ENCODE results near the gene FOXL2NB.
A peak's percentile ranks its signal among the peaks of the same experiment; 100 is the strongest.

The FOXL2NB gene

GRCh38 chr3:138945709-138946662, 1.0 kb upstream of the FOXL2NB start:
- Histone ChIP-seq H3K4me1 (ENCODE audit: control insufficient read depth in 2 of 2, insufficient read depth in 2 of 2, low read length in 2 of 2) (peaks cover 8 to 21% of the 10 kb centered on the region in 2 donors), H3K4me3 (ENCODE audit: low read length in 2 of 2) (peak overlapping the region; percentile 31 to 37), H3K27ac (ENCODE audit: low read depth in 2 of 2, low read length in 2 of 2) (no peak overlapping the region)

DNA sequence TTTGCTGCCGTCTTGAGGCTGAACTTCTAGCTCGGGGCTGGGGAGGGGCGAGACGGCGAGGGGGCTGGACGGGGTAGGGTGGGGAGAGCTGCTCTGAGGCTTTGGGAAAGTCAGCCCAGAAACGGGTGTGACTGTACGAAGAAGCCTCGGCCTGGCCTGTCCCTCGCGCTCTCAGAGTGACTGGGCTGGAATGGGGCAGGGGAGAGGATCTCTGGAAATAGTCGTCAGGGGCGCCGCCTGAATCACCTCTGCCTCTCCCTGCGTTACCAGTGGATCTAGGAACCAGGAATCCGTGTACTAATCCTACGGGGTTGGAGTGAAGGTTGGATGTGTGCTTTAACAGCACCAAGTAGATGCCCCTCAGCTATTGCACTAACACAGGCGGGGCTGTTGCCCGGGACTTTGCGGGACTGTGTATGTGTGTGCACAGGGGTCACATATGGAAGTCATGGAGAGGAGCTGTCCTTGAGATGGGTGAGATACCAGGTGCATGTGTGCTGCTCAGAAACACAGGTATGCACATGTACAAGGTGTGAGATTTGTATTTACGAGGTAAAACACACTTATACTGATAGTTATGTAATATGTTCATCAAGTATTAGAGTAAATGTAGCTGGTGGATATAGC, 591 bp downstream of the FOXL2NB start:
- no peak overlapping the region for H3K9ac ChIP-seq (ENCODE audit: low read depth in 1 of 2, low read length in 2 of 2)
- H3K4me3 ChIP-seq (ENCODE audit: low read length in 2 of 2) = peak overlapping the region in 1 of 2 donors; percentile 8
- peaks cover 8 to 21% of the 10 kb centered on the region in 2 donors for H3K4me1 ChIP-seq (ENCODE audit: control insufficient read depth in 2 of 2, insufficient read depth in 2 of 2, low read length in 2 of 2)
- H3K9me3 ChIP-seq (ENCODE audit: control insufficient read depth in 2 of 2, low read length in 2 of 2) = no peaks in the 10 kb centered on the region
- H3K27ac ChIP-seq (ENCODE audit: low read depth in 2 of 2, low read length in 2 of 2) = no peak overlapping the region
- H3K27me3 ChIP-seq (ENCODE audit: control insufficient read depth in 2 of 2, insufficient read depth in 2 of 2, low read length in 2 of 2) = peaks cover 67 to 89% of the 10 kb centered on the region in 2 donors
- no peaks in the 10 kb centered on the region for H3K36me3 ChIP-seq (ENCODE audit: control insufficient read depth in 2 of 2, insufficient read depth in 2 of 2, low read length in 2 of 2)

More at GRCh38 chr3:138945709-138946662, 1.0 kb upstream of the FOXL2NB start:
- H3K27me3 ChIP-seq (ENCODE audit: control insufficient read depth in 2 of 2, insufficient read depth in 2 of 2, low read length in 2 of 2) = peaks cover 75 to 93% of the 10 kb centered on the region in 2 donors
- H3K9ac ChIP-seq (ENCODE audit: low read depth in 1 of 2, low read length in 2 of 2) = no peak overlapping the region
- no peaks in the 10 kb centered on the region for H3K36me3 ChIP-seq (ENCODE audit: control insufficient read depth in 2 of 2, insufficient read depth in 2 of 2, low read length in 2 of 2)
- H3K9me3 ChIP-seq (ENCODE audit: control insufficient read depth in 2 of 2, low read length in 2 of 2) = no peaks in the 10 kb centered on the region

- Histone ChIP-seq H3K9ac (ENCODE audit: low read depth in 1 of 2, low read length in 2 of 2) (no peak overlapping the region), H3K4me3 (ENCODE audit: low read length in 2 of 2) (no peak overlapping the region), H3K27ac (ENCODE audit: low read depth in 2 of 2, low read length in 2 of 2) (no peak overlapping the region), H3K9me3 (ENCODE audit: control insufficient read depth in 2 of 2, low read length in 2 of 2) (no peaks in the 10 kb centered on the region), H3K27me3 (ENCODE audit: control insufficient read depth in 2 of 2, insufficient read depth in 2 of 2, low read length in 2 of 2) (peaks cover 63 to 81% of the 10 kb centered on the region in 2 donors), H3K36me3 (ENCODE audit: control insufficient read depth in 2 of 2, insufficient read depth in 2 of 2, low read length in 2 of 2) (no peaks in the 10 kb centered on the region), H3K4me1 (ENCODE audit: control insufficient read depth in 2 of 2, insufficient read depth in 2 of 2, low read length in 2 of 2) (peaks cover 8 to 21% of the 10 kb centered on the region in 2 donors)
Observed at GRCh38 chr3:138948371-138949001, 1.5 kb downstream of the FOXL2NB start.

GRCh38 chr3:138949002-138949418, 2.0 kb downstream of the FOXL2NB start:
- Histone ChIP-seq H3K9me3 (ENCODE audit: control insufficient read depth in 2 of 2, low read length in 2 of 2) (no peaks in the 10 kb centered on the region), H3K27me3 (ENCODE audit: control insufficient read depth in 2 of 2, insufficient read depth in 2 of 2, low read length in 2 of 2) (peaks cover 58 to 76% of the 10 kb centered on the region in 2 donors), H3K4me1 (ENCODE audit: control insufficient read depth in 2 of 2, insufficient read depth in 2 of 2, low read length in 2 of 2) (peaks cover 8 to 21% of the 10 kb centered on the region in 2 donors), H3K4me3 (ENCODE audit: low read length in 2 of 2) (no peak overlapping the region), H3K9ac (ENCODE audit: low read depth in 1 of 2, low read length in 2 of 2) (no peak overlapping the region), H3K27ac (ENCODE audit: low read depth in 2 of 2, low read length in 2 of 2) (no peak overlapping the region), H3K36me3 (ENCODE audit: control insufficient read depth in 2 of 2, insufficient read depth in 2 of 2, low read length in 2 of 2) (no peaks in the 10 kb centered on the region)

DNA sequence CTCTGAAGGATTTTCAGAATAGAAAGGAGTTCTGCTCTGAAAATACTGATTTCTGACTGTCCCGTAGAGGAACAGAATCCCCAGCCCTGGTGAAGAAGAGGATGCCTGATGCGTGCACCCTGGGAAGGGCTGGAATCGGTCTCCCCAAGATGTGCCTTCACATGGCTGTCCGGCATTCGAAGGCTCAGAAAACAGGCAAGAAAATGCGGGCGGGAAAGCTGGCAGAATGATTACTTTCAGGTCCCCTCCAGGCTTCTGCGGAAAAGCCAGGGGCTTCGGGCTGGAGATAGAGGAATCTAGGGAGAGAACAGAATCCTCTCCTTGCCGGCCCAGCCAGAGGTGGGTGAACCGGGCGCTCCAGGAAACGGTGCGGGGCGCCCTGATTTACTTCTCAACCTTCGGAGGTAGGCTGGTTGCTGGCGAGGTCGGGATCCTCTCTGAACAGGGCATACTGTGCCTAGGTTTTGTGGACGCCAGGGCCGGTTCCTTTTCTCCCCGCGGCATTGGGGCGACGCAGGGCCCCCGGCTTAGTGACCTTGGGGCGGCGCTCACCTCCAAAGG, 2.5 kb downstream of the FOXL2NB start:
- H3K9ac ChIP-seq (ENCODE audit: low read depth in 1 of 2, low read length in 2 of 2) = no peak overlapping the region
- H3K27me3 ChIP-seq (ENCODE audit: control insufficient read depth in 2 of 2, insufficient read depth in 2 of 2, low read length in 2 of 2) = peaks cover 54 to 71% of the 10 kb centered on the region in 2 donors
- no peak overlapping the region for H3K27ac ChIP-seq (ENCODE audit: low read depth in 2 of 2, low read length in 2 of 2)
- peaks cover 8 to 21% of the 10 kb centered on the region in 2 donors for H3K4me1 ChIP-seq (ENCODE audit: control insufficient read depth in 2 of 2, insufficient read depth in 2 of 2, low read length in 2 of 2)
- no peaks in the 10 kb centered on the region for H3K9me3 ChIP-seq (ENCODE audit: control insufficient read depth in 2 of 2, low read length in 2 of 2)
- no peaks in the 10 kb centered on the region for H3K36me3 ChIP-seq (ENCODE audit: control insufficient read depth in 2 of 2, insufficient read depth in 2 of 2, low read length in 2 of 2)
- peak overlapping the region in 1 of 2 donors; percentile 33 for H3K4me3 ChIP-seq (ENCODE audit: low read length in 2 of 2)

GRCh38 chr3:138950006-138950644, 3.1 kb downstream of the FOXL2NB start:
- Histone ChIP-seq H3K4me3 (ENCODE audit: low read length in 2 of 2) (peak overlapping the region in 1 of 2 donors; percentile 33), H3K36me3 (ENCODE audit: control insufficient read depth in 2 of 2, insufficient read depth in 2 of 2, low read length in 2 of 2) (no peaks in the 10 kb centered on the region), H3K27me3 (ENCODE audit: control insufficient read depth in 2 of 2, insufficient read depth in 2 of 2, low read length in 2 of 2) (peaks cover 55 to 68% of the 10 kb centered on the region in 2 donors), H3K9ac (ENCODE audit: low read depth in 1 of 2, low read length in 2 of 2) (no peak overlapping the region), H3K27ac (ENCODE audit: low read depth in 2 of 2, low read length in 2 of 2) (no peak overlapping the region), H3K4me1 (ENCODE audit: control insufficient read depth in 2 of 2, insufficient read depth in 2 of 2, low read length in 2 of 2) (peaks cover 8 to 17% of the 10 kb centered on the region in 2 donors), H3K9me3 (ENCODE audit: control insufficient read depth in 2 of 2, low read length in 2 of 2) (no peaks in the 10 kb centered on the region)

GRCh38 chr3:138950701-138951100, 3.7 kb downstream of the FOXL2NB start:
- H3K27me3 ChIP-seq (ENCODE audit: control insufficient read depth in 2 of 2, insufficient read depth in 2 of 2, low read length in 2 of 2) = peaks cover 52 to 65% of the 10 kb centered on the region in 2 donors
- H3K4me3 ChIP-seq (ENCODE audit: low read length in 2 of 2) = no peak overlapping the region
- H3K36me3 ChIP-seq (ENCODE audit: control insufficient read depth in 2 of 2, insufficient read depth in 2 of 2, low read length in 2 of 2) = no peaks in the 10 kb centered on the region
- H3K9me3 ChIP-seq (ENCODE audit: control insufficient read depth in 2 of 2, low read length in 2 of 2) = no peaks in the 10 kb centered on the region
- no peak overlapping the region for H3K27ac ChIP-seq (ENCODE audit: low read depth in 2 of 2, low read length in 2 of 2)
- peaks cover 8 to 14% of the 10 kb centered on the region in 2 donors for H3K4me1 ChIP-seq (ENCODE audit: control insufficient read depth in 2 of 2, insufficient read depth in 2 of 2, low read length in 2 of 2)
- H3K9ac ChIP-seq (ENCODE audit: low read depth in 1 of 2, low read length in 2 of 2) = no peak overlapping the region

- Histone ChIP-seq H3K9ac (ENCODE audit: low read depth in 1 of 2, low read length in 2 of 2) (no peak overlapping the region), H3K36me3 (ENCODE audit: control insufficient read depth in 2 of 2, insufficient read depth in 2 of 2, low read length in 2 of 2) (no peaks in the 10 kb centered on the region), H3K9me3 (ENCODE audit: control insufficient read depth in 2 of 2, low read length in 2 of 2) (no peaks in the 10 kb centered on the region), H3K27ac (ENCODE audit: low read depth in 2 of 2, low read length in 2 of 2) (no peak overlapping the region), H3K27me3 (ENCODE audit: control insufficient read depth in 2 of 2, insufficient read depth in 2 of 2, low read length in 2 of 2) (peaks cover 29 to 31% of the 10 kb centered on the region in 2 donors), H3K4me1 (ENCODE audit: control insufficient read depth in 2 of 2, insufficient read depth in 2 of 2, low read length in 2 of 2) (no peaks in the 10 kb centered on the region), H3K4me3 (ENCODE audit: low read length in 2 of 2) (no peak overlapping the region)
Observed at GRCh38 chr3:138960417-138960852, 13.4 kb downstream of the FOXL2NB start.

DNA sequence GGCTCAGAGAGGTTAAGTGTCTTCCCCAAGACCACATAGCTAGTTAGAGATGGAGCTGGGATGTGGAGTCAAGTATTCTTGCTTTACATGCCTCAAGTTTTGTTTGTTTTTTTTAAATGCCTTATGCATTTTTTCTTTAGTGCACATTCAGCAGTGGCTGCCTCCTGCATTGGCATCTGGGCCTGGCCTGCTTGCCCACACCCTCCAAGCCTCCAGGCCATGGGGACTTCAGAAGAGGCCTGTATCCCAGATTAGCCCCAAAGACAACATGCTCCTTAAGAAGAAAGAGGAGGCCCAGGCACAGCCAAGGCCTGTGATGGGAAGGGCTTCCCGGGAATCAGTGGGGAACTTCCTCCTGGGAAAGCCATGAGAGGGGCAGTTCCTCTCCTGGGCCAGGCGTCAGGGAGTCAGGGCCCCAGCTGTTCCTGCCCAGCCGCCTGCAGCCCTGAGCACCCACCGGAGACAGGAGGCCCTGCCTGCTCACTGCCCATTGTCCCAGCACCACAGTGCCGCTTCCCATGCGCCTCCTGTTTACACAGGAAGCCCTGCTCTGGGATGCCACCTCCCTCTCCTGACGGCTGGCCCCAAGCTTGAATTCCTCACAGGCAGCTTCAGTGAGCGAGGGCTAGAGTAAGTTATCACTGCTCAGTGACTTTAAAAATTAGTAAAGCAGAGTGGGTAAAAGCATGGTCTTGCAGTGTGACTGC, 16.0 kb downstream of the FOXL2NB start:
- Histone ChIP-seq H3K9ac (ENCODE audit: low read depth in 1 of 2, low read length in 2 of 2) (no peak overlapping the region), H3K27ac (ENCODE audit: low read depth in 2 of 2, low read length in 2 of 2) (no peak overlapping the region), H3K4me1 (ENCODE audit: control insufficient read depth in 2 of 2, insufficient read depth in 2 of 2, low read length in 2 of 2) (no peaks in the 10 kb centered on the region), H3K36me3 (ENCODE audit: control insufficient read depth in 2 of 2, insufficient read depth in 2 of 2, low read length in 2 of 2) (no peaks in the 10 kb centered on the region), H3K4me3 (ENCODE audit: low read length in 2 of 2) (no peak overlapping the region), H3K27me3 (ENCODE audit: control insufficient read depth in 2 of 2, insufficient read depth in 2 of 2, low read length in 2 of 2) (peaks cover 26% of the 10 kb centered on the region in 2 donors), H3K9me3 (ENCODE audit: control insufficient read depth in 2 of 2, low read length in 2 of 2) (no peaks in the 10 kb centered on the region)

All from mucosa of rectum (tissue), 2 donors.